NCI-H345 treated with DMSO at 0.1 percent for 48 hours (cell line): ENCODE results near the gene LRCH1.

Source experiments
- DNase-seq: peaks from one replicate; lab custom pipeline; 2025; ENCODE audit not compliant: unreplicated experiment; lab: John Stamatoyannopoulos, UW

Gene LRCH1

GRCh38 chr13:46612267-46612666 lies 59.3 kb downstream of the LRCH1 start:
- no peak for DNase-seq

- DNase-seq, result no peak
Observed at GRCh38 chr13:46613409-46614049, 60.6 kb downstream of the LRCH1 start.

GRCh38 chr13:46614582-46614981 lies 61.6 kb downstream of the LRCH1 start:
- no peak for DNase-seq

GRCh38 chr13:46615888-46616531 lies 63.0 kb downstream of the LRCH1 start:
- DNase-seq, result no peak

GRCh38 chr13:46617229-46617721 lies 64.3 kb downstream of the LRCH1 start:
- DNase-seq, result no peak

GRCh38 chr13:46617885-46618284 lies 64.9 kb downstream of the LRCH1 start:
- DNase-seq, result no peak

- DNase-seq, result no peak
Observed at GRCh38 chr13:46618694-46619254, 65.8 kb downstream of the LRCH1 start.

- DNase-seq, result no peak
Observed at GRCh38 chr13:46620029-46620428, 67.1 kb downstream of the LRCH1 start.

GRCh38 chr13:46620471-46620870 lies 67.5 kb downstream of the LRCH1 start:
- no peak for DNase-seq

- no peak for DNase-seq
Observed at GRCh38 chr13:46621133-46621532, 68.2 kb downstream of the LRCH1 start.

GRCh38 chr13:46621792-46622629 lies 69.0 kb downstream of the LRCH1 start:
- DNase-seq, result no peak

- no peak for DNase-seq
Observed at GRCh38 chr13:46622630-46623256, 69.8 kb downstream of the LRCH1 start.

GRCh38 chr13:46624353-46624752 lies 71.4 kb downstream of the LRCH1 start:
- DNase-seq, result no peak

- no peak for DNase-seq
Observed at GRCh38 chr13:46624821-46625220, 71.9 kb downstream of the LRCH1 start.

- no peak for DNase-seq
Observed at GRCh38 chr13:46627462-46627861, 74.5 kb downstream of the LRCH1 start.

- DNase-seq, result no peak
Observed at GRCh38 chr13:46628622-46629365, 75.8 kb downstream of the LRCH1 start.

- no peak for DNase-seq
Observed at GRCh38 chr13:46629811-46630413, 76.9 kb downstream of the LRCH1 start.

GRCh38 chr13:46630431-46631178 lies 77.6 kb downstream of the LRCH1 start:
- no peak for DNase-seq

GRCh38 chr13:46631179-46631542 lies 78.2 kb downstream of the LRCH1 start:
- DNase-seq, result no peak
